Aorta (tissue), 5 donors: ENCODE measurements around the gene EXOC2. TPM values are rescaled to one million over a fixed set of nuclear protein-coding genes. Genes with fewer than 3 reads are reported as not detected.

Experiments used
- ATAC-seq: fragments of 200-7000 bp; cut with Tn5 transposase; one replicate; pipeline ENCODE4 v1.9.1; 2022; ENCODE audit warnings: moderate library complexity; ENCODE audit not compliant: low FRiP score
- DNase-seq, 2 donors: peaks; one replicate each; pipeline ENCODE4 v3.0.0-alpha.2; 2020
- H3K27ac ChIP-seq, 2 donors: one replicate each; pipeline ENCODE4 v1.5.1; 2013; ENCODE audit warnings: low read length in 2 of 2, mild to moderate bottlenecking in 2 of 2, moderate library complexity in 2 of 2, control low read depth in 1 of 2, inconsistent platforms in 1 of 2, low read depth in 1 of 2
- H3K27me3 ChIP-seq, 2 donors: one replicate each; pipeline ENCODE4 v1.6.1; 2013; ENCODE audit warnings: control low read depth in 1 of 2, low read length in 1 of 2, mild to moderate bottlenecking in 1 of 2, moderate library complexity in 1 of 2; ENCODE audit not compliant: insufficient read depth in 2 of 2, control insufficient read depth in 1 of 2
- H3K36me3 ChIP-seq, 2 donors: one replicate each; pipeline ENCODE4 v1.6.1; 2013; ENCODE audit warnings: control low read depth in 1 of 2, low read length in 1 of 2, mild to moderate bottlenecking in 1 of 2; ENCODE audit not compliant: insufficient read depth in 2 of 2, control insufficient read depth in 1 of 2
- H3K4me1 ChIP-seq, 2 donors: one replicate each; pipeline ENCODE4 v1.6.1; 2013; ENCODE audit warnings: low read length in 2 of 2, control low read depth in 1 of 2, mild to moderate bottlenecking in 1 of 2, moderate library complexity in 1 of 2; ENCODE audit not compliant: insufficient read depth in 2 of 2, control insufficient read depth in 1 of 2
- H3K4me3 ChIP-seq, 2 donors: one replicate each; pipeline ENCODE4 v1.5.1; 2013; ENCODE audit warnings: low read length in 2 of 2, control low read depth in 1 of 2, mild to moderate bottlenecking in 1 of 2
- H3K9me3 ChIP-seq: one replicate; pipeline ENCODE4 v1.6.1; 2013; ENCODE audit warnings: mild to moderate bottlenecking, low read length; ENCODE audit not compliant: control insufficient read depth
- WGBS, 2 donors: extraction: QIAGEN DNeasy Blood & Tissue Kit; methylation state at CpG; one replicate each; pipeline ENCODE4 v1.1.7; 2013; 5-methylcytosine and 5-hydroxymethylcytosine counted together
- intact Hi-C, 2 donors: fragments of 100-400 bp; cut with DNase I; formaldehyde crosslinking; loops; one replicate each; pipeline versions ENCODE4 v1.14.2 to v1.15.0; 2022
- polyA plus RNA-seq, 2 donors: library from polyadenylated mRNA; stranded (reverse); fragments of 200-250 nt; gene quantifications; one replicate each; pipeline ENCODE4 v1.2.3, GENCODE V29; 2013
- total RNA-seq, 2 donors: library from RNA; stranded (reverse); fragmentation: NEBNext Ultra II Directional; extraction: Animal tissue kit (Norgen Biotek cat#: 25700); gene quantifications; one replicate each; pipeline ENCODE4 v1.2.1, GENCODE V29; 2021
- donor health status: healthy with polysubstance abuse.
- donor health status: Bipolar disorder and iron deficiency.
- donor health status: DM: no; HTN: no; CAD: no.
- donor health status: DM: no; HTN: no; CAD: no.
- donor health status: DM: yes; HTN: yes; CAD: no.

Gene EXOC2
- total and polyA plus RNA-seq, 4 donors, result 3.4 to 22.8 (median 11.7) TPM

DNA sequence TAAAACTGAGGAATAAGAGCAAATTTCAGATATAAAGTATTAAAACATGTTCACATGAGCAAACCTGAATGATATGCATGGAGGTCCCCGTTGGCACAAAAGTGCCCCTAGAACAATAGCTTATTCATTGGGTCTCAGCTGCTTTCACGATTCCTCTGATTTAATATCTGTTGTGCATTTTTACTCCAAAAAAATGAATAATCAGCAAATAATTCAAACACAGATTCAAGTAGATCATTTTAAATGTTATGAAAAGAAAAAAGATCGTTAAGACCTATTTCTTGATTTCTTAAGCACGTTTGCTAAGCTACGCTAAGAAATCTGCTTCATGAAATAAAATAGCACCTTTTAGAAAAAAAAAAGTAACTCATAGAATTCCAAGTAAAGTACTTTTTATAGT is 57.7 kb downstream of the EXOC2 start:
- H3K36me3 ChIP-seq, result peaks cover 3 to 8% of the 10 kb centered on the region in 2 donors
- no peaks in the 10 kb centered on the region for H3K9me3 ChIP-seq
- H3K27me3 ChIP-seq, result no peaks in the 10 kb centered on the region
- no peaks in the 10 kb centered on the region for H3K4me1 ChIP-seq
- H3K4me3 ChIP-seq, result no peak overlapping the region
- no peak overlapping the region for H3K27ac ChIP-seq
- DNase-seq (no peak), ATAC-seq (no peak)
- intact Hi-C loops, result no loop called here
- WGBS, 2 donors, result 91 to 92% methylated on average over 5 of the region's 5 CpGs

- ATAC-seq (no peak), DNase-seq (no peak)
- no peaks in the 10 kb centered on the region for H3K4me1 ChIP-seq
- peaks cover 3 to 8% of the 10 kb centered on the region in 2 donors for H3K36me3 ChIP-seq
- intact Hi-C loops, result no loop called here
- no peak overlapping the region for H3K27ac ChIP-seq
- H3K27me3 ChIP-seq, result no peaks in the 10 kb centered on the region
- no peak overlapping the region for H3K4me3 ChIP-seq
- H3K9me3 ChIP-seq, result no peaks in the 10 kb centered on the region
- 92 to 98% methylated on average over 1 of the region's 1 CpG for WGBS, 2 donors
Measured at GRCh38 chr6:633611-634010, 59.3 kb downstream of the EXOC2 start.

DNA sequence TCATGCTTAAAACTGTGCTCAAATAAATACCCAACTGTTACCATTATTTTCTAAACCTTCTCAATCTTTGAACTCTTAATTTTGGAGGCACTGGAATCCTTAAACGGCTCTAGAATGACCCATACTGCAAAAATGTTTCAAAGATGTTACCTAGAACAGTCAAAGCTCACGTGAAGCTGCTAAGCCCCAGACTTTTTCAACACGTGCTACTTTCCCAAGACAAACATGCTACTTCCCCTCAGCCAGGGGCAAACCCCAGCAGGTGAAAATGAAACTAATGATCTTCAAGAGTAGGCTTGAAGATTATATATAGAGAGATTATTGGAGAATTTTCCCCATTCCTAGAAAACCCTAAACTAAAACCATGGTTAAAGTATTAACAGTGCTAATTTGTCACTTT is 64.2 kb downstream of the EXOC2 start:
- DNase-seq (no peak), ATAC-seq (no peak)
- H3K4me3 ChIP-seq, result no peak overlapping the region
- H3K27me3 ChIP-seq, result no peaks in the 10 kb centered on the region
- peaks cover 0 to 5% of the 10 kb centered on the region in 2 donors for H3K36me3 ChIP-seq
- whole genome bisulfite sequencing, 2 donors, result 83 to 86% methylated on average over 3 of the region's 3 CpGs
- intact Hi-C loops, result no loop called here
- no peaks in the 10 kb centered on the region for H3K4me1 ChIP-seq
- no peak overlapping the region for H3K27ac ChIP-seq
- H3K9me3 ChIP-seq, result no peaks in the 10 kb centered on the region

- no peak for ATAC-seq
- no peak overlapping the region for H3K27ac ChIP-seq
- intact Hi-C loops, result no loop called here
- no peak for DNase-seq
- 82 to 86% methylated on average over 9 of the region's 9 CpGs for WGBS, 2 donors
- no peak overlapping the region for H3K4me3 ChIP-seq
- H3K9me3 ChIP-seq, result no peaks in the 10 kb centered on the region
- no peaks in the 10 kb centered on the region for H3K4me1 ChIP-seq
- no peaks in the 10 kb centered on the region for H3K36me3 ChIP-seq
- no peaks in the 10 kb centered on the region for H3K27me3 ChIP-seq
Measured at GRCh38 chr6:626236-626635, 66.7 kb downstream of the EXOC2 start.

- Histone ChIP-seq H3K36me3 (no peaks in the 10 kb centered on the region), H3K27me3 (no peaks in the 10 kb centered on the region), H3K9me3 (no peaks in the 10 kb centered on the region), H3K4me3 (no peak overlapping the region), H3K27ac (no peak overlapping the region), H3K4me1 (no peaks in the 10 kb centered on the region)
- ATAC-seq, result no peak
- WGBS, 2 donors, result 85 to 91% methylated on average over 11 of the region's 11 CpGs
- no peak for DNase-seq
- intact Hi-C loops, result no loop called here
Measured at GRCh38 chr6:624979-625378, 68.0 kb downstream of the EXOC2 start.

DNA sequence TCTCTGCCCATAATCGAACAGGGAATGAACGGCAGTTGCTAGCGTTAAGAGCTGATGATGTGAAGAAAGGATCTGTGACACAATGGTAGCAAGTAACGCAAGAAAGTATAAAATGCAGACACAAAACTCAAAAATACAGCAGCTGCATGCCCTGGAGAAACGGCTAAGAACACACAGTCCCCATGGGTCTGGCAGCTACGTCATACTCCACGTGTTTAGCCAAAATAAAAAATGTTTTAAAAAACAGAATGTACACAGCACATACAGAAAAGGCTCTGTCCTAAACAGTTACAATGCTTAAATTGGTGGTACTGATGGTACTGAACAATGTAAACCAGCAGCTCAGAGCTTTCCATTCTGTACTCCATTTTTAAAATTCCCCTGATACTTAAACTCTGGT is 70.5 kb downstream of the EXOC2 start:
- DNase-seq (no peak), ATAC-seq (no peak)
- 79 to 87% methylated on average over 7 of the region's 7 CpGs for WGBS, 2 donors
- Histone ChIP-seq H3K27ac (no peak overlapping the region), H3K4me3 (no peak overlapping the region), H3K27me3 (no peaks in the 10 kb centered on the region), H3K36me3 (peaks cover 0 to 1% of the 10 kb centered on the region in 2 donors), H3K9me3 (no peaks in the 10 kb centered on the region), H3K4me1 (no peaks in the 10 kb centered on the region)
- intact Hi-C loops, result no loop called here

- Histone ChIP-seq H3K9me3 (no peaks in the 10 kb centered on the region), H3K27ac (no peak overlapping the region), H3K27me3 (no peaks in the 10 kb centered on the region), H3K36me3 (peaks cover 0 to 2% of the 10 kb centered on the region in 2 donors), H3K4me1 (no peaks in the 10 kb centered on the region), H3K4me3 (no peak overlapping the region)
- 85 to 91% methylated on average over 9 of the region's 9 CpGs for WGBS, 2 donors
- ATAC-seq, result no peak
- intact Hi-C loops, result no loop called here
- no peak for DNase-seq
Measured at GRCh38 chr6:621931-622330, 71.0 kb downstream of the EXOC2 start.

GRCh38 chr6:620950-621349 is 72.0 kb downstream of the EXOC2 start:
- intact Hi-C loops, result no loop called here
- Histone ChIP-seq H3K4me1 (no peaks in the 10 kb centered on the region), H3K27ac (no peak overlapping the region), H3K9me3 (no peaks in the 10 kb centered on the region), H3K36me3 (peaks cover 0 to 2% of the 10 kb centered on the region in 2 donors), H3K27me3 (no peaks in the 10 kb centered on the region), H3K4me3 (no peak overlapping the region)
- DNase-seq, result no peak
- no peak for ATAC-seq
- WGBS, 2 donors, result 92 to 95% methylated on average over 4 of the region's 4 CpGs

GRCh38 chr6:620166-620565 is 72.8 kb downstream of the EXOC2 start:
- Histone ChIP-seq H3K4me1 (no peaks in the 10 kb centered on the region), H3K9me3 (no peaks in the 10 kb centered on the region), H3K4me3 (no peak overlapping the region), H3K27me3 (no peaks in the 10 kb centered on the region), H3K27ac (no peak overlapping the region), H3K36me3 (peaks cover 0 to 2% of the 10 kb centered on the region in 2 donors)
- no peak for DNase-seq
- intact Hi-C loops, result no loop called here
- WGBS, 2 donors, result 88 to 94% methylated on average over 11 of the region's 11 CpGs
- no peak for ATAC-seq
